Hepatocyte (in vitro differentiated cells): ENCODE measurements around the gene MRPL42.

Experiments used
- CTCF ChIP-seq: fragments of 200-600 bp; sonication (generic); IDR thresholded peaks from 2 replicates; pipeline ENCODE4 v1.5.1; 2016; ENCODE audit warnings: antibody characterized with exemption, mild to moderate bottlenecking; ENCODE audit not compliant: poor library complexity
- EZH2 ChIP-seq: fragments of 200-600 bp; sonication (generic); IDR thresholded peaks from 2 replicates; pipeline ENCODE4 v1.6.1; 2016; ENCODE audit warnings: antibody characterized with exemption, mild to moderate bottlenecking, borderline replicate concordance
- EZH2phosphoT487 ChIP-seq: fragments of 200-600 bp; sonication (generic); IDR thresholded peaks from one replicate; pipeline ENCODE4 v1.6.1; 2018; ENCODE audit warnings: antibody characterized with exemption, mild to moderate bottlenecking, low read depth, moderate library complexity; ENCODE audit not compliant: unreplicated experiment, severe bottlenecking

- TF ChIP-seq EZH2phosphoT487 = no peak
- TF ChIP-seq CTCF = no peak
- TF ChIP-seq EZH2 = no peak
Observed at GRCh38 chr12:93422050-93422449, 45.3 kb upstream of the MRPL42 start.
